GM18499 (cell line): ENCODE data around the gene ACOXL.
"Not testable (repeated sequence)": the region's sequence is repeated elsewhere in the genome, so short reads cannot be mapped to it uniquely, and the experiment has no call there.

ENCODE experiments used
- ATAC-seq: cut with Tn5 transposase; IDR thresholded peaks from one replicate; pipeline ENCODE4 v1.9.1; 2021; ENCODE audit warnings: moderate number of reproducible peaks; ENCODE audit not compliant: insufficient read depth, unreplicated experiment

The ACOXL gene

DNA sequence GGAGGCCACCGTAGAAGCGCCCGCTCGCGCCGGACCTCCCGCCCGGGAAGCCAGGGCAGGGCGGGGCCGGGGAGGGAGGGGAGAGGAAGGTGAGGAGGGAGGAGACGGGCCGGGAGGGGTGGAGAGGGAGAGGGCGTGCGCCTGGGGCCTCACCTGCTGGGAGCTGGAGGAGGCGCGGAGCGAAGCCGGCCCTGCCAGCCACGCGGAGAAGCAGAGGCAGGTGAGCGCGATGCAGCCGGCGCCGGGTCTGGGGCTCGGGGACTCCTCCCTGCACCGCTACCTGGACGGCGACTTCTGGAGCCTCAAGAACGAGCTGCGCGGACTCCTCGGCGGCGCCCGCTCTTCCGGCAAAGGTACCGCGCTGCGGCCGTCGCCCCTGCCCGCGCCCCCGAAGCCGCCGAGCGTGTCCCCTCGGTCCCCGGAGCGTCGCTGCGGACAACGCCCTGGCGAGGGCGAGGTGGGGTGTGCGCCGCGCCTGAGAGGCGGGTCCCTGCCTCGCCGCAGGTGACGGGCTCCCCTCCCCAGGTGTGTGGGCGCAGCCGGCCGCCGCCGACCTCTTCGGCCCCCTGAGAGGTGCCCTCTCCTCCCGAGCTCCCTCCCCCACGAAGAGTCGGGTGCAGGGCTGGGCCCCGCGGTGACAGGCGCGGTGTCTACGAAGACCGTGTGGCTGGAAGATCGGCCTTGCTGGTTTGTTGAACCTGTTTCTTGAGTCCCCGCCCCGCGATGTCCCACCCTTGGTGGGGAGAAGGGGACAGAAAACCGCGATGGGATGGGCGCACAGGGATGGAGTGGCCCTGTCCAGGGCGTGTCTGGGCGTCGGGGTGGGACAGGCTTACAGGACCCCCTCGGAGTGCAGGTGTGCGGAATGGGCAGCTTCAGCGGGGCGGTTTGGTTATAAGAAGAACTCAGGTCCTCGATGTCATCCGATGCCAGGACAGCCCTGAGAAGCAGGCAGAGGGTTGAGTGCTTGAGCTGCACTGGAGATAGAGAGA is at the start of gene ACOXL:
Gene ACOXL, plus strand, starts transcription at position 152 of the 992 bp plus-strand sequence. CDS start 35,817 bp downstream, outside the sequence.
- no peak for ATAC-seq

DNA sequence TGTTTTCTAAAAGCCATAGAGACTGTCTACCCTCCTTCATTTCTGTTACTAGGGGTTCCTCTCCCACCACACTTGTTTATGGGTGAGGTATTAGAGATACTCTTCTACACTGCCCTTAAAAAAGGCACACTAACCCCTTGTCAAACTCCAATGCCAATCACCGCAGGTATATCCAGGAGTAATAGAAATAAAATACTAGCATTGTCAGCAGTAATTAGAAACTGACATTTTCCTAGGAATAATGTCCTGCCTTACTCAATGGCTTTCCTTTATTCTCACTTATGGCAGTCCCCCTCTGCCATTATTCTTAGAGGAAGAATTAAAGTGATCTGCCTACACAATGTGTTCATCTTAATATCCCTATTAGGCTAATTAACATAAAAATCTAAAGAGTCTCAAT is 49.5 kb upstream of the ACOXL start:
- ATAC-seq = no peak

DNA sequence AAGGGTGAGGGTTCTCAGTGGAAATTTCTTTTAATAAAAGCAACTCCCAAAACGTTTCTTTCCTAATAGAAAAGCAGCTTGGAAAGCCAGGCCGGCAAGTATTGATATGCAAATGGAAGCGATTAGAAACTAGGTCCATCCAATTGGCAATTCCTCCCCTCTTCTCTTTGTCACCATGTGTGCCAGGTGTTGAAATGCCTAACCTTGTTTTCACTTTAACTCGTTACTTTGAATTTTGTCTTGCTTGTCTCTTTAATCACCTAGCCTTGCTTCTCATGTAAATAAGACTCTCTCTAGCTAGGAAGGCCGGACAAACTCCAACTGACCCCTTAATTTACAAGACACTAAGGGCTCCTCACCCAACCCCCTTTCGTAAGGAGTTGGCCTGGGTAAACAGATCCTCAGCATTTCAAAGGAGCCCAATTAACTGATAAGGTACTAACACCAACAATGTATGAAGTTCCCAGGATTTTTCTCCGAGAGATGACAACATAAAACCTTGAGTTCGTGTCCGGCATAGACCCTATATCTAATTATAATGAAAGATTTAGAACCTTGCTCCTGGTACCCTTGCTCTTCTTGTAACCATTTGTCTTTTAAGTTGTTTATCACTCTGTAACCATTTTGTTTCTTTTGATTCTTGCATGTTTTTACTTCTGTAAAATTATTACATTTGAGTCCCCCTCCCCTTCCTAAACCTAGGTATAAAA is 44.4 kb upstream of the ACOXL start:
- ATAC-seq = not testable (repeated sequence)

DNA sequence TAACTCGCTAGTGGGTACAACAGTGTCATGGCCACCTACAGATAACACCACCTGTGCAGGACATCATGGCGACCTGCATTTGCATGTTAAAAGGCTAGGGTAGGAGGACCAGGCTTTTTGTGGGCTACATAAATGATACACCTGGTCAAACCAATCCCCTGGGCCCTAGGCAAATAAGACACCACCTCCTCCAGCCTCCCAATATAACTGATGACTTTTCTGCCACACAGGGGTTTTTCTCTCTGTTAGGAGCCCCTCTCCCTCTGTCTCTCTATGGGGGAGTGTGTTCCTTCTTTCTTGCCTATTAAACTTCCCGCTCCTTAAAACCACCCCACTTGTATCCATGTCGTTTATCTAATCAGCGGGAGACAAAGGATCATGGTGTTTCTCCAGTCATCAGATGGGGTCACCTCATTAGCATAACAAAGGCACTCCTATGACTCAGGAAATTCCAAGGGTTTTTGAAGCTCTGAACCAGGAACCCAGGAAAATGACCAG is 43.7 kb upstream of the ACOXL start:
- ATAC-seq = no peak

DNA sequence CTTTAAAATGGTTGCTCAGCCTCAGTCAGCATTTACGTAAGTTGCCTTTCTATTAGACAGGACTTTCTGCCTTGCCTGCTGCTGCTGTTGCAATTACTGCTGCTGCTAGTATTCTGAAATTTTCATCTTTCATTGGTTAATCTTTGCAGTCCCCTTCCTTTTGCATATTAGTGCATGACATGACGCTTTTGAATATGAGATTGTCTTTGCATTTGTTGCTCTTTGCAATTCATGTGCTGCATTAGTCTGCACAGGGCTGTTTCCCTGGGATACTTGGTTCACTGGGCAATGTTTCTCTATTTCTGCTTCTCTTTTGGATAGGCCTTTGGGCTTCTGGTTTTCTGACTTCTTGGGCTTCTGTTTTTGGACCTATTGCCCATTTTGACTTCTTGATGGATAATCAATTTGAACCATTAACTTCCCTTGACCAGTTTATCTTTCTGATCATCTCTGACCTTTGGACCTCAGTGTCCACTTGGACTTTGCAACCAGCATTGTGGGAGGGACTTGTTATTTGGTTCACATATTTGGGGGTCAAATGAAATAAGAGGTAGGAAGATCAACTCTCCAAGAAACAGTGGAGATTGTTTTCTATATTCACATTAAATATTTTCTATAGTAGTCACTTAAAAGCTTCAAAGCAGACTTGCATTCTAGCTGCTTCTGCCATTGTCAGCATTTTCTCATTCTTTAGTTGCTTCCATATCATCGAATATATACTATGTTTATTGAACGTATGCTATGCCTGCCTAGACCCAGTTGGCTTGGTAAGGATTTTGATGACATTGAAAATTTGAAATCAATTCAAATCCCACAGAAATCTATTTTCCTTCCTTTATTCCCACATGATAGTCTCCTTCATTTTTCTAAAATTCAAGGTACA is 42.0 kb upstream of the ACOXL start:
- ATAC-seq = no peak

DNA sequence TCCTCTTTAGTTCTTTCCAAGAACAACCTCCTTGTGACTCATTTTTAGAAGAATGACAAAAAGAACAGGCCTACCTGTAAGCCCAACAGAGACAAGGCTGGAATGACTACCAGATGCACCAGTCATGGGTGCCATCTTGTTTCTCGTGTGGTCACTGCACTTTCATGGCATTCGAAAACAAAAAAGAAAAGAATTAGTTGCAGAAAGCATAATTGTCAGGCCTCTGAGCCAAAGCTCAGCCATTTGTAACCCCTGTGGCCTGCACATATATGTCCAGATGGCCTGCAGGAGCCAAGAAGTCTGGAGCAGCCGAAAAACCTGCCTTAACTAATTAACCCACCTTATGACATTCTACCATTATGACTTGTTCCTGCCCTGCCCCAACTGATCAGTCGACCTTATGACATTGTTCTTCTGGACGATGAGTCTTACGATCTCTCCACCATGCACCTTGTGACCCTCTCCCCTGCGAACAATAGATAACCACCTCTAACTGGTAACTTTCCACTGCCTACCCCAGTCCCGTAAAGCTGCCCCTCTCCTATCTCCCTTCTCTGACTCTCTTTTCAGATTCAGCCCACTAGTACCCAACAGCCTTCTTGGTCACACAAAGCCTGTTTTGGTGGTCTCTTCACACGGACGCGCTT is 40.6 kb upstream of the ACOXL start:
- ATAC-seq = no peak

DNA sequence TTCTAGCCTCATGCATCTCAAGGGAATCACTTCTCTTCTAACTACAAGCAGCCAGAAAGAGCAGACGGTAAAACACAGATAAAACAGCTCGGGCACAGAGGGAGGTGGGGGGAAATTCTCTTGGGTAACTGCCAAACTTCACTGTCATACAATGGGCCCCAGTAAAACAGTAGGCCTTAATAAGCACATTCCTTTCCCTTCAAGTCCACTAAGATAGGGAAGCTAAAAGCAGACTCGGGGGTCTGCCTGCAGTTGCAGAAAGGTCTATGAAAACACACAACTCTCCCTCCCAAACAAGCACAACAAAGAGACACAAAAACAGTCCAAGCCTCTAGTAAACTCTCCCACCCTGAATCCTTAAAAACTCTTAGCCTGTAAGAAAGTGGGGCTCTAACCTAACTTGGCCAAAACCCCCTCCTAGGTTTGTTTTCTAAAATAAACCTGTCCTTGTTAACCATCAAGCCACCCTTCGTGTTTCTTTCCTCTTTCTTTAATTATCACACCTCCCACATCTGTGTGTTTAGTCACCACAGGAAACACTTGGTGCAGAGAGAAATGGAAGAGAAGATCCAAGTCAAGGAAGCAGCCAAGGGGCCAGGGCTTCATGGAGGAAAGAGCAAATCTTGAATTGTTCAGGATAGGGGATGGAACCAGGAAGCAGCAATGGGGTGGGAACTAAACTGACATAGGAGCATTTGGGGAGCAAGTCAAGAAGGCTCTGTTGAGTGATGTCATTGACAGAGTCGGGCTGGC is 37.1 kb upstream of the ACOXL start:
- ATAC-seq = not testable (repeated sequence)

DNA sequence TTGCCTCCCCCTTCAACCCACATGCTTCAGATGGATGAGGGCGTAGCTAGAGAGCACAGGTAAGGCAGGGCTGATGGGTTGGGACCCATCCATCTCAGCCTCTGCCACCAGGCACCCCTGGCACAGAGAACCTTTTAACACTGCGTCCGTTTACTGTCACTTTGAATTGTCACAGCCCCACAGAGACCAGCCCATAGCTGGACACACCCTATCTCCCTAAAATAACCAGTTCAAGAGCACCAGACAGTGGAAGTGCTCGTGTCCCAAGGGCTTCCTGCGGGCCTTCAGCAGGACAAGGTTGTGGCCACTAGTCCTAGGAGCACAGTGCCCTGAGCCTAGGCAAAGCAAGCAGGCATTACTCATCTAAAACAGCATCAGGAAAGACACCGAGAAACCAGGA is 34.1 kb upstream of the ACOXL start:
- not testable (repeated sequence) for ATAC-seq

DNA sequence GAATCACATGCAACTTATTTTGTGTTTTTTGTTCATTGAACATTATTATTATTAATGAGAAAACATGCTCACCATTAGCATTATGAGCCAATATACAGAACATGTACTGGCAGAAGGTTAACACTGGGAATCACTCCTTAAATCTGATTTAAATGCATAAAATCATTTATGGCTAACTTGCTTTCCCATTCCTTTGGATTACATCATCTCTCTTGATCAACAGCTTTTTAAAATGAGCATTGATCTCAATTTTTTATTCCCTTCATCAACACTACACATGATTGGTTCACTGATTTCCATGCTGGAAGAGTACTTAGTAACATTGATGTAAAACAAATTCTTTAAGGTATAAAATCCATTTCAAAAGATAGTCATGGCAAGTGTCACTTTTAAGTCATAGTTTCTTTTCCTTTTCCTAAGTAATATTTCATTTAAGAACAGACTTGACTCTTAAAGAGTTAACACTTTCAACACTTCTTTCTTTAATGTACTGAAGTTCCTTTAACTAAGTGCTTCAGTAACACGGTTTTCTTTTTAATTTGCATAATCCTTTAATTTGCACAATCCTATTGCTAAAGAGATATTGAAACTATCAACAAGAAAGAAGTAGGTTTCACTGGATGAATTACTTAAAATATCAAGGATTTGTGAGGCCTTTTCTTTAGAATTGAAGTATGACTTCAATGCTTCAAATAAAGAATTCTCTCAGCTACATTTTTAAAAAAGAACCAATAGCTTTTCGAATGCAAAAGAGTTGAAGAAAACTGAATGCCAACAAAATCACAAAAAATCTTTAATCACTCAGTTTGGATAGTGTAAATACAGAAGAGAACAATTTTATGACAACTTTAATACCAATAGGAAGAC is 29.6 kb upstream of the ACOXL start:
- ATAC-seq = no peak

DNA sequence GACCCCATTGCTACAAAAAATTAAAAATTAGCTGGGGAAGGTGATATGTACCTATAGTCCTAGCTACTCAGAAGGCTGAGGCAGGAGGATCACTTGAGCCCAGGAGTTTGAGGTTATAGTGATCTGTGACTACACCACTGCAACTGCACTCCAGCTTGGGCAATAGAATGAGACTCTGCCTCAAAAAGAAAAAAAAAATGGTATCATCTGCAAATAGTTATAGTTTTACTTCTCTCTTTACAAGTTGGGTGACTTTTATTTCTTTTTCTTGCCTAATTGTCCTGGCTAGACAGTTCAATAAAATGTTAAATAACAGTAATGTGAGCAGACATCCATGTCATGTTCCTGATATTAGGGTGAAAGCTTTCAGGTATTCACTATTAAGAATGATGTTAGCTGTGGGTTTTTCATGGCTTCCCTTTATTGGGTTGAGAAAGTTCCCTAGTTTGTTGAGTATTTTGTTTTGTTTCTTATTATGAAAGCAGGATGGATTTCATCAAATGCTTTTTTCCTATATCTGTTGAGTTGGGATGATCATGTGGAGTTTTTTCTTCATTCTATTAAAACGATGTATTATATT is 24.9 kb upstream of the ACOXL start:
- no peak for ATAC-seq

DNA sequence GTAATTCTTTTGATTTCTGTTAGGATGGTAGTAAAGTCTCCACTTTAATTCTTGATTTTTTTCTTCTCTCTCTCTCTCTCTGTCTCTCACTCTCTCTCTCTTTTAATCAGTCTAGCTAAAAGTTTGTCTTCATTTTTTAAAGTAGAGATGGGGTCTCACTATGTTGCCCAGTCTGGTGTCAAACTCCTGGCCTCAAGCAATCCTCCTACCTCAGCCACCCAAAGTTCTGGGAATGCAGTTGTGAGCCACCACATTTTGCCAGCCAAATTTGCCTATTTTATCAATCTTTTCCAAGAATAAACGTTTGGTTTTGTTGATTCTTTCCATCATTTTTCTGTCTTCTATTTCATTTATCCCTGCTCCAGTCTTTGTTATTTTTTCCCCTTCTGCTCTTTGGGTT is 23.9 kb upstream of the ACOXL start:
- ATAC-seq = no peak

DNA sequence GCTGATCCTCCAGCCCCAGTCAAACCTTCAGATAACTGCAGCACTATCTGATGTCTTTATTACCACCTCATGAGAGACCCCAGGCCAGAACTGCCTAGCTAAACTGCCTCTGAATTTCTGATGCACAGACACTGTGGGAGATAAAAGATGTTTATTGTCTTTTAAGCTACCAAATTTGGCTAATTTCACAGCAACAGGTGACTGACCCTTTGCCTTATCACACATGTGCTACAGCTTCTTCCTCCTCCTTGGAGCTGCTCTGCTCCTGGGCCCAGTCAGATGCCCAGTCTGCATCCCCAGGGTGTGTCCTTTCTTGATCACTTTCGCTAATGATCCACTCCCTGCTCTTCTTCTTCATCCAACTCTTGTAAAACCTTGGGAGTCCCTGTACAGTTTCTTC is 19.6 kb upstream of the ACOXL start:
- no peak for ATAC-seq

DNA sequence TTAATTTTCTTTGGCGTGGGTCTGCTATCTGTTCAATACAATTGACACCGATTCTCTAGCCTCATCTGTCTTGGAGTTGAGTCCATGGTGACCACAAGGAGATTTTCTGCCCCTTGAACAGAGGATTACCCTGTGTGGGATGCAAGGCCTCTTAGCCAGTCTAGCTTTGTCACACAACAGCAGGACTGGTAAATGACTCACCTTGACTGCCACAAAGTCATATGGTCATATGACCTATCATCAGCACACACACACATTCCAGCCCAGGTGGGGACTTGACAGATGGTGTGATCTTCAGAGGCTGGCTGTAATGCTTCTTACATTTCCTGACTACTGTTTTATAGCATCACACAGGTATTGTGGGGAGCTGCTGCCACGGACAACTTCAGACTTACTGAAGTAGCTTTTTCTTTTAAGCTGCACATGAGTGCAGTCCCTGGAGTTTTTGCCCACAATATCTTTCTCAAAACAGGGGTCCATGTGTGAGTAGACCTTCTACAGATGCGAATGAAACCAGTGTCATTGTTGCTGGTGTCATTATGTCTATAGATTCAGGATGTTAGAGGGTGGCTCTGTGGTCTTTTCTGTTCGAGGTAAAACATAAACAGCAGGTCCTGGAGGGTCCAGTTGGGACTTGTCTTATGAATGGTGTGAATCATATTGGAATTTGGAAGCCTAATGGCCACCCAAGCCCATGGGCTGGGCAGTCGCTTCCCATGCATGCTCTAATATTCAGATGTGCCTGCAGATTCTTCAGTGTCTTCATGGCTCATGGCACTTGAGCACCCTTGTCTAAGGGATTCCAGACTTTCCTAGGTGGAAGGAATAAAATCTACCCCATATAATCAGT is 18.6 kb upstream of the ACOXL start:
- ATAC-seq = no peak

DNA sequence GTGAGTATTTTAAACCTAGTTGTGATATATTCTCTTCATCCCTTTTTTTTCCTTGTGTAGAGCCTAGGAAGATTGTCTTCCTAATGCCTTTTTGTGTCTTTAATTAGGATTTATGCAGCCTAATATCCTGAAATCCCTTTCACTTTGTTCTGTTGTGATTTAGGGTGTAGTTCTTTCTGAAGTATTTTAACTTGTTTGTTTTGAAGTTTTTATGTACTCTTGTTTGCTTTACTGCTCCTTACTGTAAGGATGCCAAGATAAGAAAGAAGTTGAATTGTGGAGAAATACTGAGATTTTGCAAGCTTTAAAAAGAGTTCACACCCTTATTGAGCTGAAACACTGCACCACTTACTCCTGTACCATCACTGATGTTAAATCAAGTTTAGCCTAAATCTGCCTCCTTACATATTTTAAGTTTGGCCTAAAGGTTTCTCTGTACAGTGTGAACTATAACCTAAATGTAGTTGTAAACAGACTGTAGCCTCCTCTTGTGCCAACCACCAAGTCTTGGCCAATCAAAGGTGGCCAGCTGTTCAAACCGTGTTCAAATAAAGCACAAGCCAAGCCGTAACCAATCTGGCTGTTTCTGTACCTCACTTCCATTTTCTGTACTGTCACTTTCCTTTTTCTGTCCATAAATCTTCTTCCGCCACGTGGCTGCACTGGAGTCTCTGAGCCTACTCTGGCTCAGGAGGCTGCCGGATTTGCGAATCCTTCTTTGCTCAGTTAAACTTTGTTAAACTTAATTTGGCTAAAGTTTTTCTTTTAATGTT is 17.7 kb upstream of the ACOXL start:
- ATAC-seq = no peak

DNA sequence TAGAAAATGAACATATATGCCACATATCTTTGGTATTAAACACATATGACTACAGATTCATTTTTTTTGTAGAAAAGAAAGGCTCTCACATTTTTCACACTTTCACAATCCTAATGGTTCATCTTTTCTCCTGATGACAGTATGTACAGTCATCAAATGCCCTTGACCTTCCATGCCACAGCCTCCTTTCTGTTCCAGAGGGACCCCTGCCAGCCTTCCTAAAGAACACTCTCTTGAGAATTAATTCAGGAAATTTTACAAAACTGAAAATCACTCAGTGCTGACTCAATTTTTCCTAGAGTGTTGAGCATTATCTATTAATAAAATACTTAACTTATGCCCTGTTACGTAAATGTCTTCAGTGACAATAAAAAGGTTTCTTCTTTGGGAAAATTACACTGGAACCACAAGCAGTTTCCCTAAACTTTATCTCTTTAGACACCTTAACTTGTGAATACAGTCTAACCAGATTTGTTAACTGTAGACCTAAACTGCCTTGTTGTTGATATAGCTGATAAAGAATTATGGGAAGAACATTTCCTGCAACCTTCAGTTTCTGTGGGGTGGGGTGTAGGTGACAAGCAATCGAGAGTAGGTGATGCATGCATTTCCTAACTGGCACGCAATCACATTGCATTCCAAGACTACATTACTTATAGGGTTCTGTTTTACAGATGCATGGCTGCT is 15.3 kb upstream of the ACOXL start:
- ATAC-seq = no peak

DNA sequence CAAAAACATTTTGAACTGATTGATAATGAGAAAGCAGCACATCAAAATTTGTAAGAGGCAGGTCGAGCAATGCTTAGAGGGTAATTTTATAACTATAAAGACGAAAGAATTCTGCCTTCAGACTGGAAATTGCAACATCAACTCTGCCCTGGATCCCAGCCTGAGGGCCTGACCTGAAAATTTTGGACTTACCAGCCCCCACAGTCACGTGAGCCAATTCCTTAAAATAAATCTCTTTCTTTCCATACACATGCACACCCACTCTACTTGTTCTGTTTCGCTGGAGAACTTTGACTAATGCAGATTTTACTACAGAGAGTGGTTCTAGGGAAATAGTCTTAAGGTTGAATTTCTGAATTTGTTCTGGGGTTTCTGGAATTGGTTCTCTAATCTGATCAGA is 14.6 kb upstream of the ACOXL start:
- ATAC-seq = no peak
